Measurements from ENCODE around the gene ZNF516. TPM values are rescaled to one million over a fixed set of nuclear protein-coding genes. Genes with fewer than 3 reads are reported as not detected.

Gene ZNF516
- total and polyA plus RNA-seq, 2 of the 4 experiments (the other 2 are of a cell fraction) = 7.9 to 16.9 TPM

DNA sequence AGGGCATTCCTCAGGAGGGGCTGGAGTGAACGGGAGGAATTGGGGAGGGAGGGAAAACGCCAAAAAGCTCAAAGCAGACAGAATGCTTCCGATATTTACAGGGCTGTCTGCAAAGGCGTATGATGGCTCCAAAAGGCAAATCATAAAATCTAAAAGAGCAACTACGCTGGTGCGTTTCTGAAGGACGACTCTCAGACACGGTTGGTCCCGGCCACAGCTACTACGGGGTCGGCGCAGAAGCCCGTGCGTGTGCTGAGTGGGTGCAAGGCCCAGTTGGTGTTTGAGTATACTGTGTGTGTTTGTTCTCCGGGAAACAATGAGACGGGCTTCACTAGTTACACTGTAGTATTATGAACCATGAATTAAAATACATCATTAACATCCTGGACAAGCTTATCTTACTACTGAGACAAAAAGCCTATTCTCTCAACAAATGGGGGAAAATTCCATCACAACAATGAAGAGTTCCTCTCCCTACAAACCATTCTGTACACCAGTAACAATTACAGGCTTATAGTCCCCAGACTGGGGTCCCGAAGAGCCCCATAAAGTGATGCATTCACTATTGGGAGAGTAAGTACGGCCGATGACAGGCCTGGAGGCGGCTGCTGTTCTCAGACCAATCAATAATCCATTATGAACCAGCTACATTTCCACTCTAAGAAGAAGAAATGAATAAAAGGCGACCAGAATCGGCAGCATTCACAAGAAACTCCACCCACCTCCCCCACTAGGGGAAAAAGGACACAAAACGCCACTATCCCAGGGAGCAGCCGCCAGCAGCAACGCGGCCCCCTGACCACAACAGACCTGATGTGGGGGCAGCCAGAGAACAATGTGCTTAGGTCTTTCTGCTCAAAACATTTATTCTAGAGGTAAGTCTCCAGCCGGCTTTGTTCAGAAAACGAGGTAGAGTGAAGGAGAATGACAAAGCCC is 43.4 kb downstream of the ZNF516 start:
- H4K8ac ChIP-seq (ENCODE audit: low read depth in 2 of 2, low read length in 2 of 2) = peak overlapping the region; percentile 75 to 86
- no peak for TF ChIP-seq CEBPB (IDR thresholded peaks at IDR 0.05; ENCODE audit: low read depth, low read length)
- TF ChIP-seq, protein P1, sequence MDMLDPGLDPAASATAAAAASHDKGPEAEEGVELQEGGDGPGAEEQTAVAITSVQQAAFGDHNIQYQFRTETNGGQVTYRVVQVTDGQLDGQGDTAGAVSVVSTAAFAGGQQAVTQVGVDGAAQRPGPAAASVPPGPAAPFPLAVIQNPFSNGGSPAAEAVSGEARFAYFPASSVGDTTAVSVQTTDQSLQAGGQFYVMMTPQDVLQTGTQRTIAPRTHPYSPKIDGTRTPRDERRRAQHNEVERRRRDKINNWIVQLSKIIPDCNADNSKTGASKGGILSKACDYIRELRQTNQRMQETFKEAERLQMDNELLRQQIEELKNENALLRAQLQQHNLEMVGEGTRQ (IDR thresholded peaks at IDR 0.05; ENCODE audit: low read depth, low read length) = no peak
- no peak for TF ChIP-seq RFX5 (IDR thresholded peaks at IDR 0.05; ENCODE audit: low read depth, low read length)
- no peak; the same call in 1 of the 2 replicates for TF ChIP-seq POLR2A (IDR thresholded peaks at IDR 0.05; ENCODE audit: low read depth, low read length)
- TF ChIP-seq, protein P2, sequence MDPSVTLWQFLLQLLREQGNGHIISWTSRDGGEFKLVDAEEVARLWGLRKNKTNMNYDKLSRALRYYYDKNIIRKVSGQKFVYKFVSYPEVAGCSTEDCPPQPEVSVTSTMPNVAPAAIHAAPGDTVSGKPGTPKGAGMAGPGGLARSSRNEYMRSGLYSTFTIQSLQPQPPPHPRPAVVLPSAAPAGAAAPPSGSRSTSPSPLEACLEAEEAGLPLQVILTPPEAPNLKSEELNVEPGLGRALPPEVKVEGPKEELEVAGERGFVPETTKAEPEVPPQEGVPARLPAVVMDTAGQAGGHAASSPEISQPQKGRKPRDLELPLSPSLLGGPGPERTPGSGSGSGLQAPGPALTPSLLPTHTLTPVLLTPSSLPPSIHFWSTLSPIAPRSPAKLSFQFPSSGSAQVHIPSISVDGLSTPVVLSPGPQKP (IDR thresholded peaks at IDR 0.05; ENCODE audit: borderline replicate concordance, low read depth, low read length) = no peak
- TF ChIP-seq RAD21 (IDR thresholded peaks at IDR 0.05; ENCODE audit: low read length) = no peak
- TF ChIP-seq BHLHE40 (IDR thresholded peaks at IDR 0.05; ENCODE audit: low read depth, low read length) = no peak
- TF ChIP-seq SMC3 (IDR thresholded peaks at IDR 0.05; ENCODE audit: low read depth, low read length) = no peak
- H3K4me3 ChIP-seq (ENCODE audit: insufficient read depth, low read depth, low read length) = peak overlapping the region; percentile 49
- BruUV-seq (replicated peaks) = no TSS peak
- peak overlapping the region; percentile 86 for H2AFZ ChIP-seq (replicated peaks; ENCODE audit: low read length, poor library complexity)
- peak overlapping the region; percentile 91 for H2AK9ac ChIP-seq (replicated peaks; ENCODE audit: low read depth, low read length, poor library complexity)
- peak overlapping the region; percentile 96 for H3K56ac ChIP-seq (ENCODE audit: extremely low read depth, insufficient read depth, low read length)
- H3K79me1 ChIP-seq (ENCODE audit: low read depth in 1 of 2, low read length in 2 of 2) = peaks cover 24 to 80% of the 10 kb centered on the region in 2 experiments
- H3K4me1 ChIP-seq (ENCODE audit: control insufficient read depth, insufficient read depth, low read length) = peaks cover 38% of the 10 kb centered on the region
- peak overlapping the region; percentile 85 for H3K14ac ChIP-seq (replicated peaks; ENCODE audit: low read depth, low read length)
- peaks cover 66% of the 10 kb centered on the region for H4K20me1 ChIP-seq (ENCODE audit: insufficient read depth, low read length)
- H3K4ac ChIP-seq (ENCODE audit: low read depth, low read length) = peak overlapping the region; percentile 77
- H4K91ac ChIP-seq (ENCODE audit: insufficient read depth, low read depth, low read length) = peak overlapping the region; percentile 89
- ChIA-PET CTCF (interaction anchor here (0.6 kb wide), 1 partner anchor 290 kb away, joined by 4 read pairs; no protein-coding TSS in a partner anchor), POLR2A (ENCODE audit: unreplicated experiment) (no interaction called here)
- H2BK5ac ChIP-seq (ENCODE audit: low read depth, low read length, poor library complexity, severe bottlenecking) = peak overlapping the region; percentile 85
- H3K4me2 ChIP-seq (ENCODE audit: low read depth, low read length) = peak overlapping the region; percentile 97
- no peaks in the 10 kb centered on the region for H3K9me3 ChIP-seq (ENCODE audit: control insufficient read depth, insufficient read depth, low read length)
- no peaks in the 10 kb centered on the region for H3K27me3 ChIP-seq (ENCODE audit: control insufficient read depth, insufficient read depth, low read length)
- in situ Hi-C loops (cut with MboI; ENCODE audit: low sequenced_read_pairs) (loop anchor here (25.0 kb wide), 1 partner anchor 661 kb away; no protein-coding TSS in a partner anchor), dilution Hi-C loops (cut with HindIII; ENCODE audit: low sequenced_read_pairs, unreplicated experiment) (no loop called here), intact Hi-C loops (cut with micrococcal nuclease) (loop anchor here (2.0 to 5.0 kb wide), 2 partner anchors 34 to 37 kb away; no protein-coding TSS in a partner anchor)
- H2BK20ac ChIP-seq (ENCODE audit: low read depth, low read length) = peak overlapping the region; percentile 66
- H3K9me1 ChIP-seq (ENCODE audit: insufficient read depth, low read length) = peaks cover 35% of the 10 kb centered on the region
- peak overlapping the region; percentile 17 for H4K5ac ChIP-seq (ENCODE audit: low read depth, low read length)
- 6% methylated on average over 4 of the region's 28 CpGs; no CpG with 5 or more reads in 1 of the 2 experiments for whole genome bisulfite sequencing, 2 experiments (ENCODE audit: extremely low coverage in 2 of 2, insufficient read length in 1 of 2)
- ATAC-seq (ENCODE audit: low read depth) (peak; percentile 28), DNase-seq (no peak)
- peak overlapping the region; percentile 76 for H3K9ac ChIP-seq (ENCODE audit: low read depth, low read length)
- H3K27ac ChIP-seq (ENCODE audit: insufficient read depth, low read length) = peak overlapping the region; percentile 83
- H2AK5ac ChIP-seq (ENCODE audit: low read depth, low read length) = peak overlapping the region; percentile 91
- H2BK15ac ChIP-seq (ENCODE audit: low read depth, low read length) = peak overlapping the region; percentile 40; the same call in 1 of the 3 replicates
- H2BK120ac ChIP-seq (ENCODE audit: low read depth, low read length) = peak overlapping the region; percentile 85
- peak overlapping the region; percentile 57 for H3K18ac ChIP-seq (ENCODE audit: low read depth, low read length)
- no peaks in the 10 kb centered on the region for H3K36me3 ChIP-seq (ENCODE audit: control insufficient read depth, insufficient read depth, low read length)
- peak overlapping the region; percentile 86 for H3K23ac ChIP-seq (ENCODE audit: low read depth, low read length)
